H9 (cell line): ENCODE measurements around the gene NT5C1B. TPM values are rescaled to one million over a fixed set of nuclear protein-coding genes. Genes with fewer than 3 reads are reported as not detected.

Experiments used
- DNase-seq: peaks from one replicate; pipeline ENCODE4 v3.0.0-alpha.2; 2017
- H2AFZ ChIP-seq: one replicate; pipeline ENCODE4 v1.6.1; 2013; ENCODE audit warnings: mild to moderate bottlenecking, low read length, control low read depth, moderate library complexity
- H2AK5ac ChIP-seq: 2 replicates; pipeline ENCODE4 v1.6.1; 2013; ENCODE audit warnings: low read length, control low read depth, mixed read lengths; ENCODE audit not compliant: insufficient read length
- H2BK120ac ChIP-seq: one replicate; pipeline ENCODE4 v1.6.1; 2013; ENCODE audit warnings: low read depth, mild to moderate bottlenecking, low read length, control low read depth, inconsistent platforms; ENCODE audit not compliant: poor library complexity, severe bottlenecking
- H2BK12ac ChIP-seq: 2 replicates; pipeline ENCODE4 v1.6.1; 2013; ENCODE audit warnings: low read length, control low read depth, mixed read lengths, low read depth; ENCODE audit not compliant: insufficient read length
- H2BK15ac ChIP-seq: 2 replicates; pipeline ENCODE4 v1.6.1; 2013; ENCODE audit warnings: low read depth, low read length, control low read depth
- H2BK20ac ChIP-seq: one replicate; pipeline ENCODE4 v1.6.1; 2013; ENCODE audit warnings: low read depth, mild to moderate bottlenecking, low read length, control low read depth, inconsistent platforms; ENCODE audit not compliant: poor library complexity, severe bottlenecking
- H2BK5ac ChIP-seq: 2 replicates; pipeline ENCODE4 v1.6.1; 2013; ENCODE audit warnings: low read length, control low read depth, mixed read lengths; ENCODE audit not compliant: insufficient read length
- H3K14ac ChIP-seq: 2 replicates; pipeline ENCODE4 v1.6.1; 2013; ENCODE audit warnings: low read length, control low read depth; ENCODE audit not compliant: insufficient read depth
- H3K18ac ChIP-seq: 2 replicates; pipeline ENCODE4 v1.6.1; 2013; ENCODE audit warnings: low read depth, mild to moderate bottlenecking, mixed read lengths, low read length, control low read depth; ENCODE audit not compliant: insufficient read length
- H3K23ac ChIP-seq: 2 replicates; pipeline ENCODE4 v1.6.1; 2013; ENCODE audit warnings: low read length, control low read depth, mixed read lengths, low read depth; ENCODE audit not compliant: insufficient read length
- H3K23me2 ChIP-seq: 2 replicates; pipeline ENCODE4 v1.6.1; 2013; ENCODE audit warnings: low read depth, mild to moderate bottlenecking, mixed read lengths, low read length, control low read depth; ENCODE audit not compliant: insufficient read length, poor library complexity, severe bottlenecking
- H3K27ac ChIP-seq: 2 replicates; pipeline ENCODE4 v1.5.1; 2013; ENCODE audit warnings: low read length, control low read depth, mixed read lengths, low read depth; ENCODE audit not compliant: insufficient read length
- H3K27me3 ChIP-seq: 2 replicates; pipeline ENCODE4 v1.6.1; 2013; ENCODE audit warnings: low read length, control low read depth, inconsistent platforms; ENCODE audit not compliant: insufficient read depth
- H3K4ac ChIP-seq: 2 replicates; pipeline ENCODE4 v1.6.1; 2013; ENCODE audit warnings: low read depth, mild to moderate bottlenecking, control low read depth, inconsistent platforms, low read length, moderate library complexity
- H3K4me1 ChIP-seq: 2 replicates; pipeline ENCODE4 v1.6.1; 2013; ENCODE audit warnings: low read length, control low read depth, inconsistent platforms; ENCODE audit not compliant: insufficient read depth
- H3K4me2 ChIP-seq: 2 replicates; pipeline ENCODE4 v1.6.1; 2013; ENCODE audit warnings: low read length, control low read depth, mixed read lengths; ENCODE audit not compliant: insufficient read length, insufficient read depth
- H3K56ac ChIP-seq: 2 replicates; pipeline ENCODE4 v1.6.1; 2013; ENCODE audit warnings: low read depth, mild to moderate bottlenecking, mixed read lengths, low read length, control low read depth; ENCODE audit not compliant: insufficient read length
- H3K79me1 ChIP-seq: 2 replicates; pipeline ENCODE4 v1.6.1; 2013; ENCODE audit warnings: low read depth, mild to moderate bottlenecking, moderate library complexity, low read length, control low read depth, inconsistent platforms; ENCODE audit not compliant: insufficient read depth, poor library complexity, severe bottlenecking
- H3K79me2 ChIP-seq: 2 replicates; pipeline ENCODE4 v1.6.1; 2013; ENCODE audit warnings: low read length, control low read depth, inconsistent platforms; ENCODE audit not compliant: insufficient read depth
- H3K9ac ChIP-seq: 2 replicates; pipeline ENCODE4 v1.6.1; 2013; ENCODE audit warnings: low read length, control low read depth, mixed read lengths; ENCODE audit not compliant: insufficient read length; ENCODE audit errors: extremely low read depth
- H3K9me3 ChIP-seq: one replicate; pipeline ENCODE4 v1.6.1; 2013; ENCODE audit warnings: low read depth, low read length, inconsistent platforms; ENCODE audit not compliant: control insufficient read depth
- H3T11ph ChIP-seq: one replicate; pipeline ENCODE4 v1.6.1; 2013; ENCODE audit warnings: mild to moderate bottlenecking, low read length, control low read depth, inconsistent platforms
- H4K20me1 ChIP-seq: one replicate; pipeline ENCODE4 v1.6.1; 2013; ENCODE audit not compliant: control insufficient read depth, insufficient read length, insufficient read depth
- H4K5ac ChIP-seq: 2 replicates; pipeline ENCODE4 v1.6.1; 2013; ENCODE audit warnings: low read depth, mild to moderate bottlenecking, mixed read lengths, low read length, control low read depth; ENCODE audit not compliant: insufficient read length
- H4K8ac ChIP-seq: replicated peaks from 2 replicates; pipeline ENCODE4 v1.6.1; 2013; ENCODE audit warnings: low read length, control low read depth, mixed read lengths, low read depth; ENCODE audit not compliant: insufficient read length
- H4K91ac ChIP-seq: 2 replicates; pipeline ENCODE4 v1.6.1; 2013; ENCODE audit warnings: low read depth, mild to moderate bottlenecking, moderate library complexity, mixed read lengths, low read length, control low read depth; ENCODE audit not compliant: insufficient read length
- H3K27ac Mint-ChIP-seq, 3 experiments: 2 replicates in 2 of 3; 3 replicates in 1 of 3; pipeline ENCODE4 v1.8.0; 2020 to 2021; ENCODE audit warnings: mixed read lengths in 3 of 3, mild to moderate bottlenecking in 1 of 3, moderate library complexity in 1 of 3
- H3K27me3 Mint-ChIP-seq: 2 replicates; pipeline ENCODE4 v1.8.0; 2021; ENCODE audit warnings: low read depth, mild to moderate bottlenecking, moderate library complexity, mixed read lengths
- H3K36me3 Mint-ChIP-seq, 3 experiments: 2 replicates in 2 of 3; 3 replicates in 1 of 3; pipeline ENCODE4 v1.8.0; 2020 to 2021; ENCODE audit warnings: low read depth in 3 of 3, mixed read lengths in 3 of 3; ENCODE audit not compliant: insufficient read depth in 1 of 3
- H3K4me1 Mint-ChIP-seq, 2 experiments: 2 replicates each; pipeline ENCODE4 v1.8.0; 2020; ENCODE audit warnings: mixed read lengths in 2 of 2
- H3K4me3 Mint-ChIP-seq, 2 experiments: 2 replicates in 1 of 2; 3 replicates in 1 of 2; pipeline ENCODE4 v1.8.0; 2020 to 2021; ENCODE audit warnings: mild to moderate bottlenecking in 2 of 2, mixed read lengths in 2 of 2, moderate library complexity in 1 of 2
- H3K9me3 Mint-ChIP-seq, 2 experiments: 2 replicates in 1 of 2; 3 replicates in 1 of 2; pipeline ENCODE4 v1.8.0; 2020; ENCODE audit warnings: mild to moderate bottlenecking in 2 of 2, mixed read lengths in 2 of 2, moderate library complexity in 1 of 2
- WGBS: extraction: QIAGEN DNeasy Blood & Tissue Kit; methylation state at CpG from one replicate; pipeline ENCODE4 v1.1.7; 2013; ENCODE audit warnings: missing lambda C conversion rate, low lambda C conversion rate, mixed read lengths; ENCODE audit not compliant: insufficient read length; ENCODE audit errors: extremely low coverage; 5-methylcytosine and 5-hydroxymethylcytosine counted together
- total RNA-seq: library from RNA; stranded (reverse); gene quantifications from 2 replicates; pipeline ENCODE4 v1.2.1, GENCODE V29; 2021
- TF ChIP-seq, protein P1 (sequence below): fragments of 200-600 bp; sonication (generic); conservative IDR thresholded peaks from 3 replicates; pipeline ENCODE4 v1.8.0; 2021; ENCODE audit warnings: antibody characterized with exemption, mild to moderate bottlenecking

Gene NT5C1B
- total RNA-seq, 1 experiment from 2014 or later: not detected

DNA sequence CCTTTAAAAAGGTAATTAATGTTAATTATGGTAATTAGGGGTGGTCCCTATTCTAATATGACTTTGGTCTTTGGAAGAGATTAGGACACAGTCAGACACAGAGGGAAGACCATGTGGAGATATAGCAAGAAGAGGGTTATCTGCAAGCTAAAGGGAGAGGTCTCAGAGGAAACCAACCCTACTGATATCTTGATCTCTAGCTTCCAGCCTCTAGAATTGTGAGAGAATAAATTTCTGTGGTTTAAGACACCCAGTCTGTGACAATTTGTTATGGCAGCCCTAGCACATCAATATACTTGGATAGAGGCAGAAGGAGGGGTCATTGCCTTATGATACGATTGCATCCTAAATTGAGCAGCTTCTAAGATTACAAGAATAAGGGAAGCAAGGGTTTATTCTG is 21.3 kb upstream of the NT5C1B start:
- no peak overlapping the region for H3K23ac ChIP-seq
- H2AFZ ChIP-seq: no peak overlapping the region
- Mint-ChIP-seq H3K27ac (no peak overlapping the region), H3K9me3 (no peaks in the 10 kb centered on the region; a peak in 1 of 5 replicates), H3K4me1 (no peaks in the 10 kb centered on the region), H3K4me3 (no peak overlapping the region), H3K36me3 (no peaks in the 10 kb centered on the region; a peak in 1 of 7 replicates), H3K27me3 (no peaks in the 10 kb centered on the region)
- no peak overlapping the region for H3K27ac ChIP-seq
- no peak overlapping the region for H2BK20ac ChIP-seq
- TF ChIP-seq, protein P1, sequence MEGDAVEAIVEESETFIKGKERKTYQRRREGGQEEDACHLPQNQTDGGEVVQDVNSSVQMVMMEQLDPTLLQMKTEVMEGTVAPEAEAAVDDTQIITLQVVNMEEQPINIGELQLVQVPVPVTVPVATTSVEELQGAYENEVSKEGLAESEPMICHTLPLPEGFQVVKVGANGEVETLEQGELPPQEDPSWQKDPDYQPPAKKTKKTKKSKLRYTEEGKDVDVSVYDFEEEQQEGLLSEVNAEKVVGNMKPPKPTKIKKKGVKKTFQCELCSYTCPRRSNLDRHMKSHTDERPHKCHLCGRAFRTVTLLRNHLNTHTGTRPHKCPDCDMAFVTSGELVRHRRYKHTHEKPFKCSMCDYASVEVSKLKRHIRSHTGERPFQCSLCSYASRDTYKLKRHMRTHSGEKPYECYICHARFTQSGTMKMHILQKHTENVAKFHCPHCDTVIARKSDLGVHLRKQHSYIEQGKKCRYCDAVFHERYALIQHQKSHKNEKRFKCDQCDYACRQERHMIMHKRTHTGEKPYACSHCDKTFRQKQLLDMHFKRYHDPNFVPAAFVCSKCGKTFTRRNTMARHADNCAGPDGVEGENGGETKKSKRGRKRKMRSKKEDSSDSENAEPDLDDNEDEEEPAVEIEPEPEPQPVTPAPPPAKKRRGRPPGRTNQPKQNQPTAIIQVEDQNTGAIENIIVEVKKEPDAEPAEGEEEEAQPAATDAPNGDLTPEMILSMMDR: no peak
- H3K4me2 ChIP-seq: no peak overlapping the region
- no peaks in the 10 kb centered on the region for H3K27me3 ChIP-seq
- H4K5ac ChIP-seq: no peak overlapping the region
- H3K4ac ChIP-seq: no peak overlapping the region
- WGBS: no CpG with 5 or more reads among the region's 1 CpG
- H3K79me2 ChIP-seq: no peaks in the 10 kb centered on the region
- H4K91ac ChIP-seq: no peak overlapping the region
- no peaks in the 10 kb centered on the region for H3K79me1 ChIP-seq
- no peak overlapping the region for H2BK5ac ChIP-seq
- H3K18ac ChIP-seq: no peak overlapping the region
- H4K20me1 ChIP-seq: no peaks in the 10 kb centered on the region
- H2AK5ac ChIP-seq: no peak overlapping the region
- H3K56ac ChIP-seq: no peak overlapping the region
- H2BK12ac ChIP-seq: no peak overlapping the region
- no peak for DNase-seq
- no peaks in the 10 kb centered on the region for H3K9me3 ChIP-seq
- H3K9ac ChIP-seq: no peak overlapping the region
- no peak overlapping the region for H3K14ac ChIP-seq
- no peak overlapping the region for H4K8ac ChIP-seq
- H3T11ph ChIP-seq: no peak overlapping the region
- no peaks in the 10 kb centered on the region for H3K23me2 ChIP-seq
- H3K4me1 ChIP-seq: 0 out of 2 replicates have a peak, but pooled peaks cover 2% of the 10 kb centered on the region
- H2BK15ac ChIP-seq: no peak overlapping the region
- H2BK120ac ChIP-seq: no peak overlapping the region
